NB4 (cell line): ENCODE data around the gene UTP20.

Experiments used
- DNase-seq: peaks from one replicate; pipeline ENCODE4 v3.0.0; 2010; ENCODE audit warnings: low read depth
- H3K4me3 ChIP-seq: one replicate; pipeline ENCODE4 v1.5.1; 2011; ENCODE audit warnings: mild to moderate bottlenecking, low read depth, low read length, moderate library complexity
- CTCF ChIP-seq: IDR thresholded peaks from one replicate; pipeline ENCODE4 v1.5.1; 2012; ENCODE audit warnings: low read depth, low read length
- MAX ChIP-seq: IDR thresholded peaks from 2 replicates; pipeline ENCODE4 v1.6.1; 2011; ENCODE audit warnings: low read depth, low read length
- MYC ChIP-seq: IDR thresholded peaks from 2 replicates; pipeline ENCODE4 v1.6.1; 2011; ENCODE audit warnings: low read depth, low read length
- POLR2A ChIP-seq: IDR thresholded peaks from 2 replicates; pipeline ENCODE4 v1.6.1; 2011; ENCODE audit warnings: mild to moderate bottlenecking; ENCODE audit not compliant: insufficient read length; ENCODE audit errors: extremely low read depth

Gene UTP20

GRCh38 chr12:101323255-101323654, 43.4 kb downstream of the UTP20 start:
- TF ChIP-seq MYC (no peak), MAX (no peak), POLR2A (no peak), CTCF (no peak)
- DNase-seq: no peak
- H3K4me3 ChIP-seq: no peak overlapping the region

- no peak for DNase-seq
These were observed 45.7 kb downstream of the UTP20 start for GRCh38 chr12:101325590-101325989.

GRCh38 chr12:101327051-101327450, 47.1 kb downstream of the UTP20 start:
- TF ChIP-seq MYC: no peak
- TF ChIP-seq POLR2A: no peak
- no peak overlapping the region for H3K4me3 ChIP-seq
- DNase-seq: no peak

More at GRCh38 chr12:101325590-101325989, 45.7 kb downstream of the UTP20 start:
- H3K4me3 ChIP-seq: no peak overlapping the region
- TF ChIP-seq MYC: no peak
- no peak for TF ChIP-seq MAX
- no peak for TF ChIP-seq POLR2A
- TF ChIP-seq CTCF: no peak

GRCh38 chr12:101327546-101327945, 47.6 kb downstream of the UTP20 start:
- DNase-seq: no peak
- TF ChIP-seq CTCF (no peak), POLR2A (no peak), MAX (no peak), MYC (no peak)
- no peak overlapping the region for H3K4me3 ChIP-seq

- TF ChIP-seq POLR2A (no peak), MAX (no peak), CTCF (no peak), MYC (no peak)
- no peak for DNase-seq
- H3K4me3 ChIP-seq: no peak overlapping the region
These were observed 49.0 kb downstream of the UTP20 start for GRCh38 chr12:101328917-101329316.

- DNase-seq: no peak
- no peak for TF ChIP-seq POLR2A
- no peak for TF ChIP-seq MAX
- TF ChIP-seq MYC: no peak
- no peak for TF ChIP-seq CTCF
- H3K4me3 ChIP-seq: no peak overlapping the region
These were observed 50.7 kb downstream of the UTP20 start for GRCh38 chr12:101330631-101331030.
